HG03558 (cell line): ENCODE data around the gene NFATC2IP.
"Not testable (repeated sequence)": the region's sequence is repeated elsewhere in the genome, so short reads cannot be mapped to it uniquely, and the experiment has no call there.

ENCODE experiments used
- ATAC-seq: cut with Tn5 transposase; IDR thresholded peaks from one replicate; pipeline ENCODE4 v1.9.1; 2021; ENCODE audit warnings: moderate number of reproducible peaks; ENCODE audit not compliant: unreplicated experiment; ENCODE audit errors: extremely low read depth

Gene NFATC2IP

GRCh38 chr16:28964496-28964895 is 13.8 kb downstream of the NFATC2IP start:
- no peak for ATAC-seq

GRCh38 chr16:28967156-28967555 is 16.4 kb downstream of the NFATC2IP start:
- no peak for ATAC-seq

- ATAC-seq: not testable (repeated sequence)
Measured at GRCh38 chr16:28969696-28970095, 19.0 kb downstream of the NFATC2IP start.

GRCh38 chr16:28974007-28974436 is 23.3 kb downstream of the NFATC2IP start:
- ATAC-seq: no peak

- peak; percentile 68 for ATAC-seq
Measured at GRCh38 chr16:28974437-28975157, 23.9 kb downstream of the NFATC2IP start, which contains the start of gene SPNS1. SPNS1 (plus strand) TSS chr16:28974778; CDS start chr16:28975152, 374 bp downstream.

- ATAC-seq: no peak
Measured at GRCh38 chr16:28975158-28975599, 24.4 kb downstream of the NFATC2IP start.

- ATAC-seq: no peak
Measured at GRCh38 chr16:28977703-28978662, 27.2 kb downstream of the NFATC2IP start.

GRCh38 chr16:28980330-28980729 is 29.6 kb downstream of the NFATC2IP start:
- not testable (repeated sequence) for ATAC-seq

- no peak for ATAC-seq
Measured at GRCh38 chr16:28980929-28981328, 30.2 kb downstream of the NFATC2IP start.

- ATAC-seq: no peak
Measured at GRCh38 chr16:28981517-28981916, 30.8 kb downstream of the NFATC2IP start.

- no peak for ATAC-seq
Measured at GRCh38 chr16:28982418-28982817, 31.7 kb downstream of the NFATC2IP start.

- ATAC-seq: no peak
Measured at GRCh38 chr16:28982949-28983348, 32.2 kb downstream of the NFATC2IP start.

GRCh38 chr16:28983644-28984043 is 32.9 kb downstream of the NFATC2IP start:
- no peak for ATAC-seq

GRCh38 chr16:28984091-28984490 is 33.4 kb downstream of the NFATC2IP start:
- ATAC-seq: no peak

GRCh38 chr16:28984619-28985135 is 33.9 kb downstream of the NFATC2IP start, which contains the start of gene LAT:
LAT (plus strand) TSS chr16:28985052; CDS start chr16:28985418, 366 bp downstream.
- ATAC-seq: no peak

GRCh38 chr16:28985211-28986041 is 34.7 kb downstream of the NFATC2IP start:
- no peak for ATAC-seq

GRCh38 chr16:28986046-28986445 is 35.3 kb downstream of the NFATC2IP start:
- ATAC-seq: no peak

- no peak for ATAC-seq
Measured at GRCh38 chr16:28986492-28986891, 35.8 kb downstream of the NFATC2IP start.

GRCh38 chr16:28987170-28987853 is 36.6 kb downstream of the NFATC2IP start:
- ATAC-seq: no peak
